Urinary bladder (tissue), 4 donors: Measurements from ENCODE around the gene EIF3K. TPM values are rescaled to one million over a fixed set of nuclear protein-coding genes. Genes with fewer than 3 reads are reported as not detected.
"Not testable (repeated sequence)": the region's sequence is repeated elsewhere in the genome, so short reads cannot be mapped to it uniquely, and the experiment has no call there.

Experiments
- DNase-seq: peaks from one replicate; pipeline ENCODE4 v3.0.0-alpha.2; 2015; ENCODE audit errors: extremely low spot score
- H3K27ac ChIP-seq: one replicate; pipeline ENCODE4 v1.5.1; 2013; ENCODE audit warnings: low read depth, mild to moderate bottlenecking, moderate library complexity
- H3K36me3 ChIP-seq: one replicate; pipeline ENCODE4 v1.6.1; 2013; ENCODE audit warnings: mild to moderate bottlenecking, moderate library complexity; ENCODE audit not compliant: insufficient read depth
- H3K4me1 ChIP-seq: one replicate; pipeline ENCODE4 v1.6.1; 2013; ENCODE audit warnings: mild to moderate bottlenecking, moderate library complexity; ENCODE audit not compliant: insufficient read depth
- H3K4me3 ChIP-seq: one replicate; pipeline ENCODE4 v1.5.1; 2013; ENCODE audit warnings: low read depth, low read length
- WGBS: extraction: QIAGEN DNeasy Blood & Tissue Kit; methylation state at CpG from one replicate; pipeline ENCODE4 v1.1.7; 2013; 5-methylcytosine and 5-hydroxymethylcytosine counted together
- polyA plus RNA-seq: library from polyadenylated mRNA; stranded (reverse); fragments of 200-250 nt; gene quantifications from one replicate; pipeline ENCODE4 v1.2.3, GENCODE V29; 2013
- total RNA-seq: library from RNA; depleted of rRNA; stranded (reverse); fragments of >200 nt; gene quantifications from one replicate; pipeline ENCODE4 v1.2.3, GENCODE V29; 2014
- donor health status: healthy with polysubstance abuse.
- donor health status: healthy.

Gene EIF3K
- total and polyA plus RNA-seq, 2 donors: 92.4 to 373 TPM

GRCh38 chr19:38631811-38632475 is 13.0 kb downstream of the EIF3K start:
- not testable (repeated sequence) for H3K36me3 ChIP-seq, DNase-seq, H3K4me1 ChIP-seq, H3K4me3 ChIP-seq, H3K27ac ChIP-seq
- 60% methylated on average over 7 of the region's 7 CpGs for WGBS

- H3K36me3 ChIP-seq: peaks cover 4% of the 10 kb centered on the region
- no peak overlapping the region for H3K27ac ChIP-seq
- no peak overlapping the region for H3K4me3 ChIP-seq
- DNase-seq: no peak
- WGBS: 90% methylated on average over 16 of the region's 16 CpGs
- H3K4me1 ChIP-seq: no peaks in the 10 kb centered on the region
Measured at GRCh38 chr19:38632476-38633213, 13.7 kb downstream of the EIF3K start.

- 64% methylated on average over 17 of the region's 17 CpGs for WGBS
- no peak for DNase-seq
- Histone ChIP-seq H3K4me3 (no peak overlapping the region), H3K27ac (no peak overlapping the region), H3K4me1 (no peaks in the 10 kb centered on the region), H3K36me3 (peaks cover 1% of the 10 kb centered on the region)
Measured at GRCh38 chr19:38634757-38635482, 15.9 kb downstream of the EIF3K start.

GRCh38 chr19:38635483-38636399 is 16.8 kb downstream of the EIF3K start:
- Histone ChIP-seq H3K4me1 (no peaks in the 10 kb centered on the region), H3K27ac (no peak overlapping the region)
- WGBS: 85% methylated on average over 17 of the region's 17 CpGs

GRCh38 chr19:38638461-38638860 is 19.5 kb downstream of the EIF3K start:
- Histone ChIP-seq H3K4me1 (no peaks in the 10 kb centered on the region), H3K4me3 (no peak overlapping the region), H3K36me3 (no peaks in the 10 kb centered on the region), H3K27ac (no peak overlapping the region)
- 95% methylated on average over 3 of the region's 3 CpGs for WGBS
- DNase-seq: no peak

More at GRCh38 chr19:38635483-38636399, 16.8 kb downstream of the EIF3K start:
- no peak overlapping the region for H3K4me3 ChIP-seq
- DNase-seq: no peak
- no peaks in the 10 kb centered on the region for H3K36me3 ChIP-seq

- 84% methylated on average over 2 of the region's 2 CpGs for WGBS
- no peak overlapping the region for H3K27ac ChIP-seq
Measured at GRCh38 chr19:38639679-38640078, 20.7 kb downstream of the EIF3K start.

GRCh38 chr19:38640368-38640767 is 21.4 kb downstream of the EIF3K start:
- 72% methylated on average over 4 of the region's 4 CpGs for WGBS
- DNase-seq: no peak
- Histone ChIP-seq H3K27ac (no peak overlapping the region), H3K36me3 (no peaks in the 10 kb centered on the region), H3K4me1 (no peaks in the 10 kb centered on the region), H3K4me3 (no peak overlapping the region)

More at GRCh38 chr19:38639679-38640078, 20.7 kb downstream of the EIF3K start:
- H3K36me3 ChIP-seq: no peaks in the 10 kb centered on the region
- no peak for DNase-seq
- no peak overlapping the region for H3K4me3 ChIP-seq
- H3K4me1 ChIP-seq: no peaks in the 10 kb centered on the region

GRCh38 chr19:38642176-38642575 is 23.2 kb downstream of the EIF3K start:
- H3K4me3 ChIP-seq: no peak overlapping the region
- DNase-seq: no peak
- H3K27ac ChIP-seq: no peak overlapping the region
- WGBS: 77% methylated on average over 9 of the region's 9 CpGs
- H3K36me3 ChIP-seq: no peaks in the 10 kb centered on the region
- H3K4me1 ChIP-seq: no peaks in the 10 kb centered on the region

- Histone ChIP-seq H3K27ac (no peak overlapping the region), H3K4me1 (no peaks in the 10 kb centered on the region), H3K36me3 (no peaks in the 10 kb centered on the region), H3K4me3 (no peak overlapping the region)
- DNase-seq: no peak
- WGBS: 85% methylated on average over 8 of the region's 8 CpGs
Measured at GRCh38 chr19:38644719-38645118, 25.7 kb downstream of the EIF3K start.

- DNase-seq: peak; percentile 90
- under 1% methylated on average over 77 of the region's 77 CpGs for WGBS
- H3K27ac ChIP-seq: peak within 1 kb of the TSS; percentile 94
- no peaks in the 10 kb centered on the region for H3K4me1 ChIP-seq
- H3K4me3 ChIP-seq: peak within 1 kb of the TSS; percentile 91
- H3K36me3 ChIP-seq: no peaks in the 10 kb centered on the region
Measured at GRCh38 chr19:38647368-38647965, 28.5 kb downstream of the EIF3K start, which contains the start of gene ACTN4. TSS of gene ACTN4 (plus strand) at chr19:38647649. CDS start at chr19:38647746, 97 bp downstream.

- Histone ChIP-seq H3K4me1 (no peaks in the 10 kb centered on the region), H3K4me3 (peak overlapping the region; percentile 91), H3K36me3 (no peaks in the 10 kb centered on the region), H3K27ac (peak overlapping the region; percentile 94)
- WGBS: under 1% methylated on average over 19 of the region's 19 CpGs
- no peak for DNase-seq
Measured at GRCh38 chr19:38647966-38648768, 29.2 kb downstream of the EIF3K start.

GRCh38 chr19:38648769-38649304 is 29.8 kb downstream of the EIF3K start:
- no peaks in the 10 kb centered on the region for H3K4me1 ChIP-seq
- peak overlapping the region; percentile 94 for H3K27ac ChIP-seq
- WGBS: 1% methylated on average over 13 of the region's 13 CpGs
- H3K36me3 ChIP-seq: no peaks in the 10 kb centered on the region
- H3K4me3 ChIP-seq: peak overlapping the region; percentile 91
- DNase-seq: no peak
